Measurements from ENCODE around the gene CIRBP.

DNA sequence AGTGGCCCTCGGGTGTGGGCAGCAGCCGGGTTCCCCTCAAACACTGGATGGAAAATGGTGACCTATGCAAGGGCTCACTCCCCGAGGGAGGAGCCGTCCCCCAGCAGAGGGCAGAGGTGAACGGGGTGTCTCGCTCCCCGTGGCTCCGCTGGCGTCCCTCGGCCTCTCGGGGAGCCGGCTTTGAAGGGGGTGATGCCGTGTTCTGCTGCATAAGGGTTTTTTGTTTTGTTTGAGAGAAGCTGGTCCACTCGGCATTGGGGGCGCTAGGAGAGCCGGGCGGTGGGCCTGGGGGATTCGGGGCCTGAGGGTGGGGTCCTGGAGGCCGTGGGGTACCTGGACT, 20.5 kb downstream of the CIRBP start:
- TF ChIP-seq EZH2 (IDR thresholded peaks at IDR 0.05; ENCODE audit: borderline replicate concordance, low read depth, low read length, poor library complexity, severe bottlenecking), result no peak
- TF ChIP-seq, protein P1, sequence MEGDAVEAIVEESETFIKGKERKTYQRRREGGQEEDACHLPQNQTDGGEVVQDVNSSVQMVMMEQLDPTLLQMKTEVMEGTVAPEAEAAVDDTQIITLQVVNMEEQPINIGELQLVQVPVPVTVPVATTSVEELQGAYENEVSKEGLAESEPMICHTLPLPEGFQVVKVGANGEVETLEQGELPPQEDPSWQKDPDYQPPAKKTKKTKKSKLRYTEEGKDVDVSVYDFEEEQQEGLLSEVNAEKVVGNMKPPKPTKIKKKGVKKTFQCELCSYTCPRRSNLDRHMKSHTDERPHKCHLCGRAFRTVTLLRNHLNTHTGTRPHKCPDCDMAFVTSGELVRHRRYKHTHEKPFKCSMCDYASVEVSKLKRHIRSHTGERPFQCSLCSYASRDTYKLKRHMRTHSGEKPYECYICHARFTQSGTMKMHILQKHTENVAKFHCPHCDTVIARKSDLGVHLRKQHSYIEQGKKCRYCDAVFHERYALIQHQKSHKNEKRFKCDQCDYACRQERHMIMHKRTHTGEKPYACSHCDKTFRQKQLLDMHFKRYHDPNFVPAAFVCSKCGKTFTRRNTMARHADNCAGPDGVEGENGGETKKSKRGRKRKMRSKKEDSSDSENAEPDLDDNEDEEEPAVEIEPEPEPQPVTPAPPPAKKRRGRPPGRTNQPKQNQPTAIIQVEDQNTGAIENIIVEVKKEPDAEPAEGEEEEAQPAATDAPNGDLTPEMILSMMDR (conservative IDR thresholded peaks at IDR 0.05; ENCODE audit: low read depth, low read length), result no peak

All from A673 (cell line).